Suprapubic skin (tissue), 3 donors: Measurements from ENCODE around the gene CYP4F3.

Source experiments
- CTCF ChIP-seq, 2 donors: fragments of 200-600 bp in 1 of 2; fragments of 450-650 bp in 1 of 2; sonication (generic) in 1 of 2; IDR thresholded peaks; one replicate each; pipeline ENCODE4 v1.5.1; 2016 to 2019; ENCODE audit warnings: antibody characterized with exemption in 2 of 2, mild to moderate bottlenecking in 1 of 2, moderate library complexity in 1 of 2
- EP300 ChIP-seq: sonication (generic); formaldehyde crosslinking; IDR thresholded peaks from one replicate; pipeline ENCODE4 v1.6.1; 2017; ENCODE audit warnings: antibody characterized with exemption
- POLR2A ChIP-seq, 2 donors: fragments of 450-650 bp; IDR thresholded peaks; one replicate each; pipeline ENCODE4 v1.6.1; 2017; ENCODE audit warnings: antibody characterized with exemption in 2 of 2, mild to moderate bottlenecking in 2 of 2, moderate library complexity in 2 of 2

- TF ChIP-seq CTCF (IDR thresholded peaks at IDR 0.05), result no peak
- TF ChIP-seq EP300, result no peak
- TF ChIP-seq POLR2A (IDR thresholded peaks at IDR 0.05), result no peak
Observed at GRCh38 chr19:15680478-15681322, 40.0 kb downstream of the CYP4F3 start.
